ENCODE measurements around the gene ACTL10.
"Not testable (repeated sequence)": the region's sequence is repeated elsewhere in the genome, so short reads cannot be mapped to it uniquely, and the experiment has no call there.

The ACTL10 gene

GRCh38 chr20:33698966-33699365, 32.2 kb downstream of the ACTL10 start:
- H4K5ac ChIP-seq (ENCODE audit: low read length); H3K27me3 ChIP-seq (ENCODE audit: insufficient read depth, low read length, poor library complexity); H2BK15ac ChIP-seq (replicated peaks; ENCODE audit: low read depth); H2AK5ac ChIP-seq (ENCODE audit: low read length); H3K36me3 ChIP-seq (ENCODE audit: control insufficient read depth, insufficient read depth, low read length); H2BK120ac ChIP-seq (ENCODE audit: low read depth, low read length); H3K79me2 ChIP-seq (ENCODE audit: control insufficient read depth, insufficient read depth, low read length); H3K9ac ChIP-seq (ENCODE audit: low read length); H3K79me1 ChIP-seq (ENCODE audit: low read length); H3K4me2 ChIP-seq (ENCODE audit: low read length); H4K8ac ChIP-seq (ENCODE audit: low read depth, low read length); H2BK5ac ChIP-seq (ENCODE audit: low read length); H3K27ac ChIP-seq (ENCODE audit: low read depth, low read length); H3K18ac ChIP-seq (ENCODE audit: low read length); H3K23ac ChIP-seq (ENCODE audit: low read length); H3K4ac ChIP-seq (ENCODE audit: low read depth, low read length); H3K56ac ChIP-seq (ENCODE audit: low read length); DNase-seq; H3K4me1 ChIP-seq (ENCODE audit: control insufficient read depth, low read depth, low read length); H3K4me3 ChIP-seq (ENCODE audit: low read length): not testable (repeated sequence)
- WGBS (ENCODE audit: extremely low coverage, insufficient coverage, low lambda C conversion rate), result no CpG with 5 or more reads among the region's 27 CpGs

GRCh38 chr20:33700696-33701441, 34.1 kb downstream of the ACTL10 start:
- H3K27ac ChIP-seq (ENCODE audit: low read depth, low read length); H2AK5ac ChIP-seq (ENCODE audit: low read length); H3K18ac ChIP-seq (ENCODE audit: low read length); H2BK5ac ChIP-seq (ENCODE audit: low read length); H3K4me3 ChIP-seq (ENCODE audit: low read length); H3K9ac ChIP-seq (ENCODE audit: low read length); H3K4me1 ChIP-seq (ENCODE audit: control insufficient read depth, low read depth, low read length); H4K5ac ChIP-seq (ENCODE audit: low read length); H3K79me1 ChIP-seq (ENCODE audit: low read length); H3K4ac ChIP-seq (ENCODE audit: low read depth, low read length); H2BK120ac ChIP-seq (ENCODE audit: low read depth, low read length); H3K79me2 ChIP-seq (ENCODE audit: control insufficient read depth, insufficient read depth, low read length); H3K56ac ChIP-seq (ENCODE audit: low read length); H3K23ac ChIP-seq (ENCODE audit: low read length); DNase-seq; H3K27me3 ChIP-seq (ENCODE audit: insufficient read depth, low read length, poor library complexity); H2BK15ac ChIP-seq (replicated peaks; ENCODE audit: low read depth); H4K8ac ChIP-seq (ENCODE audit: low read depth, low read length); H3K4me2 ChIP-seq (ENCODE audit: low read length); H3K36me3 ChIP-seq (ENCODE audit: control insufficient read depth, insufficient read depth, low read length): not testable (repeated sequence)
- WGBS (ENCODE audit: extremely low coverage, insufficient coverage, low lambda C conversion rate), result no CpG with 5 or more reads among the region's 45 CpGs

GRCh38 chr20:33701629-33702450, 35.1 kb downstream of the ACTL10 start:
- no peak for DNase-seq
- Histone ChIP-seq H3K4me1 (ENCODE audit: control insufficient read depth, low read depth, low read length) (no peaks in the 10 kb centered on the region), H3K4ac (ENCODE audit: low read depth, low read length) (no peak overlapping the region), H3K56ac (ENCODE audit: low read length) (no peak overlapping the region), H4K5ac (ENCODE audit: low read length) (no peak overlapping the region), H2BK5ac (ENCODE audit: low read length) (no peak overlapping the region), H2BK15ac (replicated peaks; ENCODE audit: low read depth) (no peak overlapping the region), H3K4me2 (ENCODE audit: low read length) (no peak overlapping the region), H3K23ac (ENCODE audit: low read length) (no peak overlapping the region), H3K79me1 (ENCODE audit: low read length) (no peaks in the 10 kb centered on the region), H3K79me2 (ENCODE audit: control insufficient read depth, insufficient read depth, low read length) (no peaks in the 10 kb centered on the region), H3K9ac (ENCODE audit: low read length) (no peak overlapping the region), H3K18ac (ENCODE audit: low read length) (no peak overlapping the region), H2BK120ac (ENCODE audit: low read depth, low read length) (no peak overlapping the region), H3K27ac (ENCODE audit: low read depth, low read length) (no peak overlapping the region), H3K4me3 (ENCODE audit: low read length) (no peak overlapping the region), H3K36me3 (ENCODE audit: control insufficient read depth, insufficient read depth, low read length) (no peaks in the 10 kb centered on the region), H3K27me3 (ENCODE audit: insufficient read depth, low read length, poor library complexity) (no peaks in the 10 kb centered on the region), H2AK5ac (ENCODE audit: low read length) (no peak overlapping the region), H4K8ac (ENCODE audit: low read depth, low read length) (no peak overlapping the region)
- WGBS (ENCODE audit: extremely low coverage, insufficient coverage, low lambda C conversion rate), result no CpG with 5 or more reads among the region's 27 CpGs

GRCh38 chr20:33702861-33703260, 36.1 kb downstream of the ACTL10 start:
- no peak overlapping the region for H4K8ac ChIP-seq (ENCODE audit: low read depth, low read length)
- no peak overlapping the region for H3K4me3 ChIP-seq (ENCODE audit: low read length)
- no peaks in the 10 kb centered on the region for H3K27me3 ChIP-seq (ENCODE audit: insufficient read depth, low read length, poor library complexity)
- H2AK5ac ChIP-seq (ENCODE audit: low read length), result no peak overlapping the region
- no peak overlapping the region for H2BK5ac ChIP-seq (ENCODE audit: low read length)
- no CpG with 5 or more reads among the region's 5 CpGs for WGBS (ENCODE audit: extremely low coverage, insufficient coverage, low lambda C conversion rate)
- H3K56ac ChIP-seq (ENCODE audit: low read length), result no peak overlapping the region
- no peaks in the 10 kb centered on the region for H3K79me1 ChIP-seq (ENCODE audit: low read length)
- H3K4me1 ChIP-seq (ENCODE audit: control insufficient read depth, low read depth, low read length), result no peaks in the 10 kb centered on the region
- no peak overlapping the region for H3K27ac ChIP-seq (ENCODE audit: low read depth, low read length)
- no peak overlapping the region for H2BK120ac ChIP-seq (ENCODE audit: low read depth, low read length)
- H3K36me3 ChIP-seq (ENCODE audit: control insufficient read depth, insufficient read depth, low read length), result no peaks in the 10 kb centered on the region
- H2BK15ac ChIP-seq (replicated peaks; ENCODE audit: low read depth), result no peak overlapping the region
- no peak for DNase-seq
- H3K4ac ChIP-seq (ENCODE audit: low read depth, low read length), result no peak overlapping the region
- H3K18ac ChIP-seq (ENCODE audit: low read length), result no peak overlapping the region
- no peak overlapping the region for H4K5ac ChIP-seq (ENCODE audit: low read length)
- H3K23ac ChIP-seq (ENCODE audit: low read length), result no peak overlapping the region
- no peak overlapping the region for H3K9ac ChIP-seq (ENCODE audit: low read length)
- H3K4me2 ChIP-seq (ENCODE audit: low read length), result no peak overlapping the region
- no peaks in the 10 kb centered on the region for H3K79me2 ChIP-seq (ENCODE audit: control insufficient read depth, insufficient read depth, low read length)

- H3K4me1 ChIP-seq (ENCODE audit: control insufficient read depth, low read depth, low read length), result no peaks in the 10 kb centered on the region
- H3K4ac ChIP-seq (ENCODE audit: low read depth, low read length), result no peak overlapping the region
- H3K23ac ChIP-seq (ENCODE audit: low read length), result no peak overlapping the region
- no peak overlapping the region for H2BK15ac ChIP-seq (replicated peaks; ENCODE audit: low read depth)
- H2BK5ac ChIP-seq (ENCODE audit: low read length), result no peak overlapping the region
- DNase-seq, result no peak
- no peak overlapping the region for H3K56ac ChIP-seq (ENCODE audit: low read length)
- no peak overlapping the region for H4K5ac ChIP-seq (ENCODE audit: low read length)
- H3K4me3 ChIP-seq (ENCODE audit: low read length), result no peak overlapping the region
- WGBS (ENCODE audit: extremely low coverage, insufficient coverage, low lambda C conversion rate), result no CpG with 5 or more reads among the region's 8 CpGs
- no peaks in the 10 kb centered on the region for H3K79me2 ChIP-seq (ENCODE audit: control insufficient read depth, insufficient read depth, low read length)
- no peak overlapping the region for H4K8ac ChIP-seq (ENCODE audit: low read depth, low read length)
- no peak overlapping the region for H3K18ac ChIP-seq (ENCODE audit: low read length)
- H3K9ac ChIP-seq (ENCODE audit: low read length), result no peak overlapping the region
- no peak overlapping the region for H2BK120ac ChIP-seq (ENCODE audit: low read depth, low read length)
- no peak overlapping the region for H3K4me2 ChIP-seq (ENCODE audit: low read length)
- no peaks in the 10 kb centered on the region for H3K36me3 ChIP-seq (ENCODE audit: control insufficient read depth, insufficient read depth, low read length)
- no peak overlapping the region for H3K27ac ChIP-seq (ENCODE audit: low read depth, low read length)
- no peaks in the 10 kb centered on the region for H3K27me3 ChIP-seq (ENCODE audit: insufficient read depth, low read length, poor library complexity)
- H3K79me1 ChIP-seq (ENCODE audit: low read length), result no peaks in the 10 kb centered on the region
- no peak overlapping the region for H2AK5ac ChIP-seq (ENCODE audit: low read length)
Observed at GRCh38 chr20:33703498-33704137, 36.9 kb downstream of the ACTL10 start.
